ENCODE results near the gene ZNF695.
"Not testable (repeated sequence)": the region's sequence is repeated elsewhere in the genome, so short reads cannot be mapped to it uniquely, and the experiment has no call there.

The ZNF695 gene

GRCh38 chr1:247007511-247008405 lies at the start of gene ZNF695:
TSS of gene ZNF695 (minus strand) at chr1:247008057. CDS start at chr1:247007908, 149 bp downstream.
- DNase-seq = peak in 1 of 4 experiments; percentile 6

DNA sequence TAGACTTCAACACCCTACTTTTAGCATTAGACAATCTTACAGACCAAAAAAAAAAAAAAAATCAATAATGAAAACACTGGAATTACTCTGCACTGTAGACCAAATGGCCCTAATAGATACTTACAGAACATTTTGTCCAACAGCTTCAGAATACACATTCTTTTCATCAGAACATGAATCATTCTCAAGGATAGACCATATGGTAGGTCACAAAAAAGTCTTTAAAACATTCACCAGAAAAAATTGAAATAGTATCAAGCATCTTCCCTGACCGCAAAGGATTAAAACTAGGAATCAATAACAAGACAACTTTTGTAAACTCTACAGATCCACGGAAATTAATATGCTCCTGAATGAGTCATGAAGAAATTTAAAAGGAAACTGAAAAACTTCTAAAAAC lies 48.2 kb upstream of the ZNF695 start:
- DNase-seq = no peak

- DNase-seq = no peak
These were observed 47.1 kb upstream of the ZNF695 start for GRCh38 chr1:247054992-247055415.

GRCh38 chr1:247047702-247048101 lies 39.8 kb upstream of the ZNF695 start:
- DNase-seq = no peak

DNA sequence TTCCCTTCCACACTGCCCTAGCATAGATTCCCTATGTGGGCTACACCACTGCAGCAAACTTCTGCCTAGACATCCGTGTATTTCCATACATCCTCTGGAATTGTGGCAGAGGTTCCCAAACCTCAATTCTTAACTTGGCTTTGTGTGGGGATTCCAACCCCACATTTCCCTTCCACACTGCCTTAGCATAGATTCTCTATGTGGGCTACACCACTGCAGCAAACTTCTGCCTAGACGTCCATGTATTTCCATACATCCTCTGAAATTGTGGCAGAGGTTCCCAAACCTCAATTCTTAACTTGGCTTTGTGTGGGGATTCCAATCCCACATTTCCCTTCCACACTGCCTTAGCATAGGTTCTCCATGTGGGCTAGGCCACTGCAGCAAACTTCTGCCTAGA lies 39.4 kb upstream of the ZNF695 start:
- no peak for DNase-seq

- DNase-seq = no peak
These were observed 35.5 kb upstream of the ZNF695 start for GRCh38 chr1:247043406-247043805.

- DNase-seq = no peak
These were observed 29.9 kb upstream of the ZNF695 start for GRCh38 chr1:247037511-247038320.

DNA sequence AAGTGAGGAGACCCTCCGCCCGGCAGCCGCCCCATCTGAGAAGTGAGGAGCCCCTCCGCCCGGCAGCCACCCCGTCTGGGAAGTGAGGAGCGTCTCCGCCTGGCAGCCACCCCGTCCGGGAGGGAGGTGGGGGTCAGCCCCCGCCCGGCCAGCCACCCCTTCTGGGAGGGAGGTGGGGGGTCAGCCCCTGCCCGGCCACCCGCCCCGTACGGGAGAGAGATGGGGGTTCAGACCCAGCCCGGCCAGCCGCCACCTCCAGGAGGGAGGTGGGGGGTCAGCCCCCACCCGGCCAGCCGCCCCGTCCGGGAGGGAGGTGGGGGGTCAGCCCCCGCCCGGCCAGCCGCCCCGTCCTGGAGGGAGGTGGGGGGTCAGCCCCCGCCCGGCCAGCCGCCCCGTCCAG lies 24.4 kb upstream of the ZNF695 start:
- not testable (repeated sequence) for DNase-seq

- not testable (repeated sequence) for DNase-seq
These were observed 16.8 kb upstream of the ZNF695 start for GRCh38 chr1:247024658-247025057.

DNA sequence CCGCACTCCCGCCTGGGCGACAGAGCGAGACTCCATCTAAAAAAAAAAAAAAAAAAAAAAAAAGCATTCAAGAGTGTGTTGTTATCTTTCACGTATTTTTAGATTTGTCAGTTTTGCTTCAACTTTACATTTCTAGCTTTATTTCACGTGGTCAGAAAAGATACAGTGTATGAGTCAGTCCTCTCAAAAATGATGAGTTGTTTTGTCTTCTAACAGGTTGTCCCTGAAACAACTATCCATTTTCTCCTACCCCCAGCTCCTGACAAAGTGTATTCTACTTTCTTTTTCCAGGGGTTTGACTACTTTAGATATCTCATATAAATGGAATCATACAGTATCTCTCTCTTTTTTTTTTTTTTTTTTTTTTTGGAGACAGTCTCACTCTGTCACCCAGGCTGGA lies 5.5 kb upstream of the ZNF695 start:
- no peak for DNase-seq

GRCh38 chr1:247008406-247008799 lies 546 bp upstream of the ZNF695 start:
- no peak for DNase-seq

DNA sequence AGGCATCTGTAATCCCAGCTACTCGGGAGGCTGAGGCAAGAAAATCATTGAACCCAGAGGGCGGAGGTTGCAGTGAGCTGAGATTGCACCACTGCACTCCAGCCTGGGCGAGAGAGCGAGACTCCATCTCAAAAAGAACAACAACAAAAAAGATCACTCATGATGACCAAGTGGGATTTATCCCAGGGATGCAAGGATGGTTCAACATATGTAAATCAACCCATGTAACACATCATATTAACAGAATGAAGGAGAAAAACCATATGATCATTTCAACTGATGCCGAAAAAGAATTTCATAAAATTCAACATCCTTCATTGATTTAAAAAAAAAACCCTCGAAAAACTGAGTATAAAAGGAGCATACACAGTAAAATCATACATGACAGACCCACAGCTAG lies 3.8 kb downstream of the ZNF695 start:
- not testable (repeated sequence) for DNase-seq

GRCh38 chr1:246989901-246990300 lies 18.0 kb downstream of the ZNF695 start:
- no peak for DNase-seq

- no peak for DNase-seq
These were observed 19.5 kb downstream of the ZNF695 start for GRCh38 chr1:246988316-246988715.

- no peak for DNase-seq
These were observed 20.7 kb downstream of the ZNF695 start for GRCh38 chr1:246987083-246987690.

DNA sequence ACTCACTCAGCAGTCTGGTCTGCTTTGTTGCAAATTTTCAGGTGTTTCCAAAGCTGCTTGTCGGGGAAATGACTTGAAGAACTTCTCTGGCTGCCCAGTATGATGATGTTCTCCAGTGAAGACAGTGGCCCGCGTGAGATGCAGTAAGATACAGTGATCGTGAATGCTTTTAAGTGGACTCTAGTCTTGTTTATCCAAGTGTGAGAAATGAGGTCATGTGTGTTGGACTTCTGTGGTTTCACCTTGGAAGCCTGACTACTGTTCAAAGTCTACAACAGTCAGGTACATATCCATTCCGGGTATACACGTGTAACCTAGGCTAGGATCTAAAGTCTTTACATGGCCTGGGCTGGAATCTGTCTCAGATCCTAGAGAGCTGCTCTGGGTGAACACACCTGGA lies 29.1 kb downstream of the ZNF695 start:
- DNase-seq = no peak

DNA sequence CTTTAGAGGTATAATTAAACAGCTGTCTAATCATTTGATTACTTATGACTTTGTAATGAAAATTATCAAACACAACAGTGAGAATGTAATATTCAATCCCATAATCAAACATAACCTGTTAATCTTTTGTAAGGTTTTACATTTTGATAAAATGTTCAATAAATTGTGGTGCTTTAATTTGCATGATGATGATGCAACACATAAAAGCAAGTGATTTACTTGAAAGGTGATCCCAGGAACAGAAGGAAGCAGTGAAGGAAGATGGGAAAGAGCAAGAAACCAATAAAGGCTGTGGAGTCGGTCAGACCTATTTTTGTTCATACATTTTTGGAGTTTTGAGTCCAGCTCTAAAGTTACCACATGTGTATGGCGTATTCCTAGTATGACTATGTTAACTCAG lies 29.6 kb downstream of the ZNF695 start:
- no peak for DNase-seq

GRCh38 chr1:246971969-246972368 lies 35.9 kb downstream of the ZNF695 start:
- no peak for DNase-seq

- DNase-seq = peak in 1 of 4 experiments; percentile 22
These were observed 36.7 kb downstream of the ZNF695 start for GRCh38 chr1:246971090-246971721.

DNA sequence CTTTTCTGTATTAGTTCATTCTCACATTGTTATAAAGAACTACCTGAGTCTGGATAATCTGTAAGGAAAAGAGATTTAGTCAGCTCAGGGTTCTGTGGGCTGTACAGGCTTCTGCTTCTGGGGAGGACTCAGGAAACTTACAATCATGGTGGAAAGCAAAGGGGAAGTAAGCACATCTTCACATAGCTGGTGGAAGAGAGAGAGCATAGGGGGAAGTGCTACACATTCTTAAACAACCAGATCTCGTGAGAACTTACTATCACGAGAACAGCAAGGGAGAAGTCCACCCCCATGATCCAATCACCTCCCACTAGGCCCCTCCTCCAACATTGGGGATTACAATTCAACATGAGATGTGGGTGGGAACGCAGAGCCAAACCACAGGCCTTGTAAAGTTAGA lies 38.2 kb downstream of the ZNF695 start:
- no peak for DNase-seq

- DNase-seq = no peak
These were observed 41.4 kb downstream of the ZNF695 start for GRCh38 chr1:246966502-246966901.

- DNase-seq = no peak
These were observed 47.7 kb downstream of the ZNF695 start for GRCh38 chr1:246959944-246960693.
